Heart left ventricle (tissue), 16 donors: ENCODE data around the gene ZFAND5. TPM values are rescaled to one million over a fixed set of nuclear protein-coding genes. Genes with fewer than 3 reads are reported as not detected.

Source experiments
- ATAC-seq, 4 donors: fragments of 200-7000 bp; cut with Tn5 transposase; one replicate each; pipeline ENCODE4 v1.9.1; 2020 to 2022; ENCODE audit warnings: moderate library complexity in 4 of 4, mild to moderate bottlenecking in 3 of 4, moderate number of reproducible peaks in 1 of 4
- DNase-seq, 5 donors: peaks; one replicate each; pipeline ENCODE4 v3.0.0-alpha.2; 2020
- H3K27ac ChIP-seq, 12 donors: fragments of 200-600 bp; sonication (generic) in 4 of 12; one replicate each; pipeline versions ENCODE4 v1.5.0 to v1.8.0; 2016 to 2022; ENCODE audit warnings: mild to moderate bottlenecking in 2 of 12
- H3K27me3 ChIP-seq, 9 donors: fragments of 200-600 bp; sonication (generic) in 2 of 9; one replicate each; pipeline versions ENCODE4 v1.5.1 to v1.8.0; 2016 to 2022; ENCODE audit warnings: mild to moderate bottlenecking in 3 of 9
- H3K36me3 ChIP-seq, 9 donors: fragments of 200-600 bp; sonication (generic) in 2 of 9; one replicate each; pipeline versions ENCODE4 v1.5.0 to v1.8.0; 2018 to 2022; ENCODE audit warnings: mild to moderate bottlenecking in 2 of 9
- H3K4me1 ChIP-seq, 12 donors: fragments of 200-600 bp; sonication (generic) in 4 of 12; one replicate each; pipeline versions ENCODE4 v1.5.0 to v1.8.0; 2016 to 2022; ENCODE audit warnings: mild to moderate bottlenecking in 3 of 12
- H3K4me3 ChIP-seq, 12 donors: fragments of 200-600 bp; sonication (generic) in 4 of 12; one replicate each; pipeline versions ENCODE4 v1.5.0 to v1.8.0; 2017 to 2022; ENCODE audit warnings: mild to moderate bottlenecking in 9 of 12, moderate library complexity in 4 of 12
- H3K9me3 ChIP-seq, 12 donors: fragments of 200-600 bp; sonication (generic) in 4 of 12; one replicate each; pipeline versions ENCODE4 v1.5.0 to v1.8.0; 2016 to 2022; ENCODE audit warnings: mild to moderate bottlenecking in 1 of 12
- CTCF ChIP-seq, 12 donors: fragments of 200-600 bp; sonication (generic) in 4 of 12; IDR thresholded peaks; one replicate each; pipeline versions ENCODE4 v1.5.0 to v1.8.0; 2018 to 2022; ENCODE audit warnings: antibody characterized with exemption in 12 of 12, mild to moderate bottlenecking in 5 of 12
- POLR2A ChIP-seq, 2 donors: fragments of 450-650 bp; IDR thresholded peaks; one replicate each; pipeline ENCODE4 v1.6.1; 2017; ENCODE audit warnings: antibody characterized with exemption in 2 of 2, mild to moderate bottlenecking in 2 of 2, moderate library complexity in 2 of 2
- WGBS, 4 donors: extraction: QIAGEN DNeasy Blood & Tissue Kit in 2 of 4; methylation state at CpG; one replicate each; pipeline versions ENCODE4 v1.1.5 to v1.1.7; 2013 to 2018; 5-methylcytosine and 5-hydroxymethylcytosine counted together
- intact Hi-C, 10 donors: fragments of 100-400 bp; cut with DNase I; formaldehyde crosslinking; loops; one replicate each; pipeline versions ENCODE4 v1.11.1 to v1.14.2; 2022
- polyA plus RNA-seq, 2 donors: library from polyadenylated mRNA; stranded (reverse); fragments of 200-250 nt; gene quantifications; one replicate each; pipeline ENCODE4 v1.2.3, GENCODE V29; 2013
- total RNA-seq, 9 donors: library from RNA; depleted of rRNA in 2 of 9; stranded (reverse); fragments of >200 nt in 2 of 9; fragmentation: NEBNext Ultra II Directional in 3 of 9; extraction: Animal tissue kit (Norgen Biotek cat#: 25700) in 3 of 9; gene quantifications; one replicate each; pipeline versions ENCODE4 v1.1.0 to v1.2.4, GENCODE V29; 2016 to 2023
- donor health status: ischemic (EF 13 %, LVEDD 7.1; RV severe dilation, severe dysfunction).
- donor health status: healthy with polysubstance abuse.
- donor health status: DM: no; HTN: yes; CAD: no.
- donor health status: DM: no; HTN: no; CAD: no.
- donor health status: ischemic (EF 25% LVEDD 6.9; RV normal size, moderate dysfunction).
- donor health status: ischemic (EF 25% LVEDD 5.7; RV mildly dilated, moderate dysfunction).
- donor health status: healthy.
- donor health status: DM: yes; HTN: yes; CAD: no.
- donor health status: ischemic (EF 35%, LVEDD 5.7; RV mildly dilated, moderate dysfunction).
- donor health status: nonischemic (EF 11% LVEDD 7.7; RV severe dilation, severe dysfunction).
- donor health status: DM: yes; HTN: yes; CAD: no.
- donor health status: PGD.
- donor health status: ischemic (EF 29% LVEDD 5.4; RV normal size, mild dysfunction).
- donor health status: nonischemic (EF 23%, LVEDD 6.1; RV moderate dilation, normal function).

ZFAND5 gene
- total and polyA plus RNA-seq, 11 donors: 99.1 to 275 (median 157) TPM

- intact Hi-C loops: loop anchor here in 2 of 10 donors (2.0 to 10.0 kb wide), 2 partner anchors 50 to 58 kb away; no protein-coding TSS in a partner anchor
- Histone ChIP-seq H3K36me3 (no peaks in the 10 kb centered on the region), H3K4me3 (peak overlapping the region in 8 of 12 donors; percentile 24 to 70 (median 46)), H3K27ac (peak overlapping the region in 11 of 12 donors; percentile 9 to 91 (median 81)), H3K27me3 (no peaks in the 10 kb centered on the region), H3K9me3 (no peaks in the 10 kb centered on the region), H3K4me1 (peaks cover 0 to 33% (median 1%) of the 10 kb centered on the region in 12 donors)
- ATAC-seq (no peak), DNase-seq (no peak)
- TF ChIP-seq POLR2A (IDR thresholded peaks at IDR 0.05): no peak
- TF ChIP-seq CTCF (IDR thresholded peaks at IDR 0.05): no peak
- WGBS, 4 donors: 21 to 42% (median 34%) methylated on average over 1 of the region's 1 CpG
Observed at GRCh38 chr9:72304538-72304937, 60.5 kb downstream of the ZFAND5 start.

Other genes with a start within 250 kb of the ZFAND5 start
- 1 to 10 TPM in 1 of 9 donors, under 1 TPM in 4, not detected in 4; 0.12 to 1.1 (median 0.22) TPM for gene GDA, start 215.8 kb downstream of the ZFAND5 start, total RNA-seq
- gene GDA, start 215.8 kb downstream of the ZFAND5 start, polyA plus RNA-seq: under 1 TPM in 1 of 2 donors, not detected in 1; 0.08 TPM
- under 1 TPM in 6 of 9 donors, not detected in 3; 0.07 to 0.75 (median 0.33) TPM for gene TMC1, start 156.4 kb upstream of the ZFAND5 start, total RNA-seq
- not detected for gene TMC1, start 156.4 kb upstream of the ZFAND5 start, polyA plus RNA-seq